Measurements from ENCODE around the gene HMG20B.

HMG20B gene

GRCh38 chr19:3589949-3590348 lies 17.2 kb downstream of the HMG20B start:
- no peak for DNase-seq
- TF ChIP-seq POLR2A (IDR thresholded peaks at IDR 0.05; ENCODE audit: low read length), result no peak
- no peak for TF ChIP-seq GATA1 (IDR thresholded peaks at IDR 0.05; ENCODE audit: low read depth, low read length)

- DNase-seq, result no peak
- TF ChIP-seq POLR2A (IDR thresholded peaks at IDR 0.05; ENCODE audit: low read length), result no peak
- TF ChIP-seq GATA1 (IDR thresholded peaks at IDR 0.05; ENCODE audit: low read depth, low read length), result no peak
Observed at GRCh38 chr19:3590991-3591659, 18.4 kb downstream of the HMG20B start.

GRCh38 chr19:3591876-3592613 lies 19.3 kb downstream of the HMG20B start:
- no peak for TF ChIP-seq GATA1 (IDR thresholded peaks at IDR 0.05; ENCODE audit: low read depth, low read length)
- no peak for TF ChIP-seq POLR2A (IDR thresholded peaks at IDR 0.05; ENCODE audit: low read length)
- no peak for DNase-seq

- TF ChIP-seq POLR2A (IDR thresholded peaks at IDR 0.05; ENCODE audit: low read length) (no peak), GATA1 (IDR thresholded peaks at IDR 0.05; ENCODE audit: low read depth, low read length) (no peak)
- DNase-seq, result no peak
Observed at GRCh38 chr19:3593156-3593555, 20.4 kb downstream of the HMG20B start.

GRCh38 chr19:3595521-3596061 lies 22.8 kb downstream of the HMG20B start:
- DNase-seq, result no peak
- no peak for TF ChIP-seq GATA1 (IDR thresholded peaks at IDR 0.05; ENCODE audit: low read depth, low read length)
- no peak for TF ChIP-seq POLR2A (IDR thresholded peaks at IDR 0.05; ENCODE audit: low read length)

GRCh38 chr19:3599776-3600187 lies 27.0 kb downstream of the HMG20B start:
- TF ChIP-seq POLR2A (IDR thresholded peaks at IDR 0.05; ENCODE audit: low read length) (no peak), GATA1 (IDR thresholded peaks at IDR 0.05; ENCODE audit: low read depth, low read length) (no peak)
- no peak for DNase-seq

- TF ChIP-seq POLR2A (IDR thresholded peaks at IDR 0.05; ENCODE audit: low read length), result no peak
- no peak for TF ChIP-seq GATA1 (IDR thresholded peaks at IDR 0.05; ENCODE audit: low read depth, low read length)
- no peak for DNase-seq
Observed at GRCh38 chr19:3601021-3601420, 28.3 kb downstream of the HMG20B start.

- no peak for DNase-seq
- TF ChIP-seq GATA1 (IDR thresholded peaks at IDR 0.05; ENCODE audit: low read depth, low read length) (no peak), POLR2A (IDR thresholded peaks at IDR 0.05; ENCODE audit: low read length) (no peak)
Observed at GRCh38 chr19:3603121-3603811, 30.5 kb downstream of the HMG20B start.

- DNase-seq, result no peak
- TF ChIP-seq GATA1 (IDR thresholded peaks at IDR 0.05; ENCODE audit: low read depth, low read length) (no peak), POLR2A (IDR thresholded peaks at IDR 0.05; ENCODE audit: low read length) (no peak)
Observed at GRCh38 chr19:3604227-3604986, 31.7 kb downstream of the HMG20B start.

GRCh38 chr19:3604987-3605343 lies 32.2 kb downstream of the HMG20B start:
- DNase-seq, result no peak

GRCh38 chr19:3605361-3605760 lies 32.6 kb downstream of the HMG20B start:
- TF ChIP-seq GATA1 (IDR thresholded peaks at IDR 0.05; ENCODE audit: low read depth, low read length), result no peak
- no peak for TF ChIP-seq POLR2A (IDR thresholded peaks at IDR 0.05; ENCODE audit: low read length)
- DNase-seq, result no peak

More at GRCh38 chr19:3604987-3605343, 32.2 kb downstream of the HMG20B start:
- no peak for TF ChIP-seq GATA1 (IDR thresholded peaks at IDR 0.05; ENCODE audit: low read depth, low read length)

GRCh38 chr19:3605770-3606169 lies 33.0 kb downstream of the HMG20B start:
- no peak for DNase-seq
- TF ChIP-seq POLR2A (IDR thresholded peaks at IDR 0.05; ENCODE audit: low read length) (no peak), GATA1 (IDR thresholded peaks at IDR 0.05; ENCODE audit: low read depth, low read length) (no peak)

GRCh38 chr19:3606174-3606689 lies 33.5 kb downstream of the HMG20B start:
- DNase-seq, result no peak
- TF ChIP-seq GATA1 (IDR thresholded peaks at IDR 0.05; ENCODE audit: low read depth, low read length), result no peak
- TF ChIP-seq POLR2A (IDR thresholded peaks at IDR 0.05; ENCODE audit: low read length), result no peak

Measured in erythroblast (primary cell).